NOMO-1 treated with dmso at 0.1 percent for 144 hours (cell line): ENCODE measurements around the gene SOS2.

ENCODE experiments used
- DNase-seq: peaks from one replicate; lab custom pipeline; 2025; ENCODE audit not compliant: unreplicated experiment; lab: John Stamatoyannopoulos, UW

Gene SOS2

DNA sequence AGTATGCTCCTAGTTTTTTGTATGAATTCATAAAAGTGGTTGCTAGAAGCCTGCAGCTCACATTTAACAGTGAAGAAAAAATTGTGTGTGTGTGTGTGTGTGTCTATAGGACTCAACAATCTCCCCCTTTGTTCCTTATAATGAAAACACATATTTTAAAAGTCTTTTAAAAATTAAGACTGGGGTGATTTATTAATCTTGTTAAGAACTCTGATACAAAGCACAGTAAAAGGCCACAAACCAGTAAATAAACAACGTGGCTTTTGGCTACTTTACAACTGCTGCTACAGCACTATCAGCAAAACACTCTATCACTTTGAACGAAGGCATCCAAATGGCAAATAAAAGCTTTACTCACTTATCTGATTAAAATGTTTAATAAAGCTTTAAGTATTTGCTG lies 114.4 kb downstream of the SOS2 start:
- DNase-seq = no peak

DNA sequence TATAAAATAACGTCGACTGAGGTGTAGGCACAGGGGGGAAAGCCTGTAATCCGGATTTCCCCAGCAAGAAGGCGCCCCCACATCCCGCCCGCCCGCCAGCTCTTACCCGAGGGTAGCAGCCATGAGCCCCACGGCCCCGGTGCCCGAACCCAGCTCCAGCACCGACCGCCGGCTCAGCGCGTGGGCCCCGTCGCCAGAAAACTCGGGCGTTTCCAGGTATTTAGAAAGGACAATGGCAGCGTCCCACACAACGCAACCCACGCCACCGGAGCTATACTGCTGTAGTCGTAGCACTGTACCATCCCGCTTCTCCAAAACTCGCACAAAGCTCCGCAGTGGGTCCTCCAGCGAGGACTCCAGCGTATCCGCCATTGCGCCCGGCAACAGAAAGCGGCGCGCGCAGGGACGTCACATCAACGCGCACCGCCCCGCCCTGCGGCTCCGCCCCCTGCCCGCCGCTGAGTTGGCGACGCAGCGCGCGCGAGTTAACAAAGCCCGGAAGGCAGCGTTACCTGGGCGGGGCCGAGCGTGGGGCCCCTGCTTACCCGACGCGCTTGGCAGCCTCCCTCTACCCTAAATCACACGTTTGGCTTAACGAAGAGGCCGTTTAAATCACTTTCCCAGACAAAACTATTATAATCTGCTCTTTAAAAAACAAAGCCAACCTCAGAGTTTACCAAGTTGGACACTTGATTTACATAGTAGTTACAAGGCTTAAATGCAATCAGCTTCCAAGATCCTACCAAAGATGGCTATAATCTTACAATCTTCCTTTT lies 115.0 kb downstream of the SOS2 start, which contains the start of gene VCPKMT:
Gene VCPKMT (minus strand): TSS at position 392 of the 776 bp plus-strand sequence. CDS start 20 bp downstream, at position 372.
- DNase-seq = peak; percentile 89

DNA sequence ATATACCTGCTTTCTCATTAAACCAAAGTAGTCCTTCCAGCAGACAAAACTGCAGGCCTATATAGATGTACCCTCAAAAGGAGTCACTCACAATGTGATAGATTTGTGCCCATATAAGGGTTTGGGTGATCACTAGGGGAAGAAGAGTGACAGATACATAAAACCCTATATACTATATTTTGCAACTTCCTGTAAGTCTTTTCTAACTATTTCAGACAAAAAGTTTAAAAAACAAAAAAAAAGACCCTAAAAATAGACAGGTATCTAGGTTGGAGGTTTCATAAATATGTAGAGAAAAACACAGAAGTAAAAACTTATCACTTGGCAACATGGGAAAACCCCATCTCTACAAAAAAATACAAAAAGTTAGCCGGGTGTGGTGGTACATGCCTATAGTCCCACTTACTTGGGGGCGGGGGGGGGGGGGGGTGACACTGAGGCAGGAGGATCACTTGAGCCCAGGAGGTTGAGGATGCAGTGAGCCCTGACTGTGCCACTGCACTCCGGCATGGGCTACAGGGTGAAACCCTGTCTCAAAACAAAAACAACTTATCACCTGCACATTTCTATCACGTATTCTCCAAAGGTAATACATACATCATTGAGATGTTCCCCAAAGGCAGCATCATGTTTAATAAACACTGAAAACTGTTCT lies 117.9 kb downstream of the SOS2 start:
- DNase-seq = no peak

DNA sequence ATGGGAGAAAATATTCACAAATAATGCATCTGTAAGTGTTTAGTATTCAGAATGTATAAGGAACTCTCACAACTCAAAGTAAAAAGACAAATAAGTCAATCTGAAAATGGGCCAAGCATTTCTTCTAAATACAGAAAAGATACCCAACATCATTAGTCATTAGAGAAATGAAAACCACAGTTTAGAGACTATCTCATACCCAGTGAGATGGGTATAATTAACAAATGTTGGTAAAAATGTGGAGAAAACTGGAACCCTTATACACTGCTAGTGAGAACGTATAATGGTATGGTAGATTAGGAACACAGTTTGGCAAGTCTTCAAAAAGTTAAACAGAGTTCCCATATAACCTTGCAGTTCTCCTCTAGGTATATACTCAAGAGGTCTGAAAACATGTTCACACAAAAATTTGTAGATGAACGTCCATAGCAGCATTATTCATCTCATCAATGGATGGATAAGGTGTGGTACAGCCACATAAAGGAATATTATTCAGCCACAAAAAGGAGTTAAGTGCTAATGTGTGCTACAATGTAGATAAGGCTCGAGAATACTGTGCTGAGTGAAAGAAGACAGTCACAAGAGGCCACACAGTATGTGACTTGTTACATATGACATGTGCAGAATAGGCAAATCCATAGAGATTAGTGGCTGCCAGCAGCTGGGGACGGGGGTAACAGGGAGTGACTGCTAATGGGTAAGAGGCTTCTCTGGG lies 120.9 kb downstream of the SOS2 start:
- DNase-seq = no peak

DNA sequence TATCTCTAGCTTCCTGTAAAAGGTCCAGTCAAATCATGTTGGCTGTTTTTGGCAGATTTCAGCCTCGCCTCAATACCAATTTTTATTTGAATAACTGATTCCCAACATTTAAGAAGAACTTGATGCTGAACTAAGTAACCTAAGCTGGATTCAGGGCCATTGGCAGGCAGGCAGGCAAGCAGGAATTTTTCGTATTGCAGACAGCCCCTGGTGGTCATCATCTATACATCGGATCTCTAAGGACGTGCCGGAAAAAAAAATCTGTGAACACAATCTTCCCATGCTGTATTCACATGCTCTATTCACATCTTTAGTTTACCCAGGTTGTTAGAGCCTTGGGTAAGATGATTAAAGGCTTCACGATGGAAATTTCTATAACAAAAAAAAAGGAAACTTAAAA lies 122.0 kb downstream of the SOS2 start:
- DNase-seq = no peak

DNA sequence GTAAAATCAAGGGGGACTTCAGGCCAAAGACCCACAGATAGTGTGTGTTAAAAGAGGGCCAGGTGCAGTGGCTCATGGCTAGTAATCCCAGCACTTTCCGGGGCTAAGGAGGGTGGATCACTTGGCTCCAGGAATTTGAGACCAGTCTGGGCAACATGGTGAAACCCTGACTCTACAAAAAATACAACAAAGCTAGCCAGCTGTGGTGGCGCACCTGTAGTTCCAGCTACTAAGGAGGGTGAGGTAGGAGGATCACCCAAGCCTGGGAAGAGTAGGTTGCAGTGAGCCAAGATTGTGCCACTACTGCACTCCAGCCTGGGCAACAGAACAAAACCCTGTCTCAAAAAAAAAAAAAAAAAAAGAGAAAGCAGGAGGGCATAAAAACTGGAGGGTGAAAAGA lies 123.5 kb downstream of the SOS2 start:
- DNase-seq = no peak

DNA sequence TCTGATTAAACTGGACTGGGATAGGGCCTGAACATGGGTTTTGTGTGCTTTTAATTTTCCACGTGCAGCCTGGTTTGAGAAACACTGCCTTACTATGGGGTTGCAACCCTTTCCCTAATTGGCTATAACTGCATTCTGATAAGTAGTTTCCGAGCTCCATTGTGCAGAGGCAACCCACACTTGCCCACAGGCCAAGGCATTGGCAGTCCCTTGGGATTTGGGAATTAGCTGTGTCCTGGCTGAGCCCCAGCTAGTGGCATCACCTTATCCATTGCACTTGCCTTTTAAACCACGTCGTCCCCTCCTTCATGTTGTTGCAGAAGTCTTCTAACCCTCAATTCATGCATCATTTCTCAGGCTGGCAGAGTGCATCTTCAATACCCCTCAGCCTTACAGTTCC lies 125.2 kb downstream of the SOS2 start:
- no peak for DNase-seq

DNA sequence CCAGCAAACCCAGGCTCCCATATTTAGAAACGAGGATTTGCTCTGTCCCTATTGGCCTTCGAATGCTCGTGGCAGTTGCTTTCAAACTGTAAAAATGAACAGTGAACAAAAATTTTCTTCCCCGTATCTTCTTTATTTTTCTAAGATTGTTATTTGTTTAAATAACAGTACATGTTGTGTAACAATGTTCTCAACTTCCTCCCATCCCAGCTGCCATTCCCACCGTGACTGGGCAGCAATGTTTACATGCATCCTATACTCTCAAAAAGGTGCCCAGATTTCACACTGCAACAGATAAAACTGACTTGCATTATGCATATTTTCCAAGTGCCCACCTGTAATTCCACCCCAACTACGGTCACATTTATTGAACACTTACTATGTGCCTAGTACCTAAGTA lies 127.8 kb downstream of the SOS2 start:
- DNase-seq = no peak

DNA sequence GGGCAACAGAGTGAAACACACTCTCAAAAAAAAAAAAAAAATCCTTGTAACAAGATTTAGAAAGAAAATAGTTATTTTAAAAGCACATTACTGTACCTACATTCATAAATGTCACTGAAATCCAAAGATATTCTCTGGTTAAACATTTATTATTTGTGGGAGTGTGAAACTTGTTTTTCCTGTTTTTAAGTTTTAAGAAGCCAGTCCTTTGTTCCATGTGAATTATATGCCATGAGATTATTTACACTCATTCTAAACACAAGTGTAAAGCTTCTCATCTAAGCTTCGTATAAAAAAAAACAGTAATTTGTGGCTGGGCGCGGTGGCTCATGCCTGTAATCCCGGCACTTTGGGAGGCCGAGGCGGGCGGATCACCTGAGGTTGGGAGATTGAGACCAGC lies 130.0 kb downstream of the SOS2 start:
- DNase-seq = no peak

DNA sequence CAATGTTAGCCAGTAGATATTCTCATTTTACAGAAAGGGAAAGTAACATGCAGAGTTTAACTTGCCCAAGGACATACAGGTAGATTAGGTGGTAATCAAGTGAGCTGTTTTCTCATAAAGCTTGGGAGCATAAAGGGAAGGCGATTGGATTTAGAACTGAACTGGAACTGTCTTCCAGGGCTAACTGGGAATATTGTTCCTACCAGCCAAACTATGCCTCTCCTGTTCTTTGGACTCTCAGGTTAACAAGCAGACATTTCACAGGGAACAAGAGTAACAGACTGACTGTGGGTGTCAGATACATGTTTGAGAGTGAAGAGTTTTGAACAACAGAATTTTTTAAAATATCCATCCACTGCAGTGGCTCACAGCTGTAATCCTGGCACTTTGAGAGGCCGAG lies 130.6 kb downstream of the SOS2 start:
- no peak for DNase-seq

DNA sequence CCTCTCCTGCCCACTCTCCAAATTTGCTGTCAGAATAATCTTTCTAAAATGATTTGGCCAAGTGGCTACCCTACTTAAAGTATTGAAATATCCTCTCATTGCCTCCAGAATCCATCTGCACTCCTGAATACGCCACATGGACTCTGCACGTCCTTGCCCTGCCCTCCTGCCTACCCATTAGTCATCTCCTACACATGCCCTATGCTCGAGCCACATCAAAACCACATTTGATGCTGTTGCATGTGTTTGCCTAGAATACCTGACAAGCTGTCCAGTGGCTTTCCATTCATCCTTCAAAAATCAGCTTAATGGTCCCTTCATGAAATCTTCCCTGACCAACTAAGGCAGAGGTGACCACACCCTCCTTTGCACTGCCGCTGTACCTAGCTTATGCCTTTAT lies 132.0 kb downstream of the SOS2 start:
- no peak for DNase-seq

DNA sequence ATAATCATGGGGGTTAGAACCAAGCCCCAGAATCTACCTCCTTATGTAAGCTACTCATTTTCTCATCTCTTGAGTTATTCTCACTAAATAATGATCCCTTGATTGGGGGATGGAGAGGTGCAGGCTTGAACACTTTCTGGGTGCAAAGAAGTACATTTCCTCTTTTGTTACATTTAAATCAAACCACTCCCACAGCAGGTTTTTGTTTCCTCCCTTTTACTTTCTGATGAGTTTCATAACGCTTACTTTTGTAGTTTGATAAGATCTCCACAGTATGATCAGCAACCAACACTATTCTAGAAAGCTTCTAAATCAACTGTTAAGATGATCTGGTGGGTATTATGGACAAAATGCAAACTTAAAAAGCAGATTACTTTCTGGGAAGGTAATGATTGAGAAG lies 135.5 kb downstream of the SOS2 start:
- peak; percentile 8 for DNase-seq

DNA sequence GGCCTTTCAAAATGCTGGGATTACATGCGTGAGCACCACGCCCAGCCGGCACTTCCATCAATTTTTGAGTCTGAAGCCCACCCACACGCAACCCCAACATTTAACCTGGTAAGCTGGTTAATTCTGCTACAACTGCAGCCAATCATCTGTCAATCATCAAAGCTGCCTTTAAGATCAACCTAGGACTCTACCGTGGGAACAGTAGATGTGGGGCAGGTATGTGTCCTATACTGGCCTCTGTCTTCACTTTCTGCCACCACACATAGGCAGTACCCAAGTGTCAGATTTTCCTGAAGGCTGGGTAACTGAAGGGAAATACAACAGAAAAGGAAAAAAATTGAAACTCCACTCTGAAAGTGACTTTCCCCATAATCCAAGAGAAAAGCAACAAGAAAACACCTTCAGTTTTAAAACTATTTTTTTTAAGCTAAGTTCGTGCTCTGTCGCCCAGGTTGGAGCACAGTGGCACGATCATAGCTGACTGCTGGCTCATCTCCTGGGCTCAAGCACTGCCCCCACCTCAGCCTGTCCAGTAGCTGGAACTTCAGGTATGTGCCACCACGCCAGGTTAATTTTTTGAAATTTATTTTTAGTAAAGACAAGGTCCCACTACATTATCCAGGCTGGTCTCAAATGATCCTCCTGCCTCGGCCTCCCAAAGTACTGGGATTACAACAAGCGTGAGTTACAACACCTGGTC lies 137.2 kb downstream of the SOS2 start:
- DNase-seq = no peak

DNA sequence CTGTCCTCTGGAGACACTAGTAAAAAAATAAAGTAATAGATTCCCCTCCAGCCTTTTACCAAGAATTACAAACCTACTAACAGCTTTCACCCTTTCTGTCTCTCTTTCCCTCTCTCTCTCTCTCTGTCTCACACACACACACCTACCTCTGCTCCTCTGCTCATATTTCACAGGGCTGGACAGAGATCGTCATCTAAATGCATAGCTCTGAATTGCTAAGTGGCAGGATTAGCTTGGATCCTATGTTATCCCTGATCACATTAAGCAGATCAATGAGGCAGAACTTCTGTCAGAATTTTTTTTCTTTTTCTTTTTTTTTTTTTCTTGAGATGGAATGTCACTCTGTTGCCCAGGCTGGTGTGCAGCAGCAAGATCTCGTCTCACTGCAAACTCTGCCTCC lies 137.9 kb downstream of the SOS2 start:
- no peak for DNase-seq

DNA sequence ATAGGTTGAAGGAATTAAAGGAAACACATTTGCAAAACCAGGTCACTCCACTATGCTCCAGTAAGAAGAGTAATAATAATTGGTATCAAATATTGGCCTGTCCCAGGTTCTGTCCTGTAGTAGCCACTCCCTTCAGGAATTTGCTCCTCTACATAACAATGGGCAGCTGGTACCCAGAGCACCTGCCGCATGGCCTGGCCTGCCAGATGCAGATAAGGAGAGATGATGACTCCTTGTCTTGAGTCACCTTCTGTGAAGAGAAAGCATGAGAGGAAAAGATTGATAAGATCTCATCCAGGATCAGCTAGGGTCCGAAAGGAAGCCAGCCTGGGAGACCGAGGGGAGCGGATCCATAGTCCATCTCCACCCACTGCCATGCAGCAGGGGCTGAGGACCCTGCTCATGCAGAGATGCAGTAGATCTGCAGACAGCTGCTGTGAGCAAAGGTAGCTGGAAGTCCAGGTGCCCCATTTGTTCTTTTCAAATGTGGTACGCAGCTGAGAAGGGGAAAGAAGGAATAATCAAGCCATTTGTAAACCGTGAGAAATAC lies 139.3 kb downstream of the SOS2 start:
- no peak for DNase-seq

DNA sequence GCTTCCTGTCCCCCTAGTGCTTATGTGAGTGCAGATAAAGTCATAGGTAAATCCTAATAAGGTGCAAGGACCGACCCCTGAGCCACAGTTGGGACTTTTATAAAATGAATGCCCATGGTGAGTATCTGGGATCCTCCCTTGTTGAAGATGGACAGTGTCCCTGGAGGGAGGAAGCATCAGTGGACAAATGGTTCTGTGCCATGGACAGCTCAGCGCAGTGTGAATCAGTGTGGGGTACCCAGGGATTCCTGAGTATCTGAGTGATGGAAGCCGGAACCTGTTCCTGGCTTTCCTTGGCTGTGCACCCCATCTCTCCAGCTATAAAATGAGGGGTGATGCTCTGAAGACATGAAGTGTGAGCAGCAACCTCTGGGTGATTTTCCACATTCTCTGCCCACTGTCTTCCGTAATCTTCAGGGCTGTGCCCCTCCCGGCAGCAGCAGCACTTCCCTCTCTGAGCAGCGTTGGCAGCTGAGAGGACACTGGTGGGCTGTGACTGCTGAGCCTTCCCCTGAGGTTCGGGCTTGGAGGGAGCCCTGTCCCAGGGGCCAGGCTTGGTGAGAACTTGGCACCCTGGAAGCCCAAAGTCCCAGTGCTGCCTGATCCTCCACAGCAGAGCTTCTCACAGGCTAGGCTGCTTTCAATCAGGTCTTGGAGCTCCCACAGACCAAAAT lies 140.0 kb downstream of the SOS2 start:
- DNase-seq = no peak

DNA sequence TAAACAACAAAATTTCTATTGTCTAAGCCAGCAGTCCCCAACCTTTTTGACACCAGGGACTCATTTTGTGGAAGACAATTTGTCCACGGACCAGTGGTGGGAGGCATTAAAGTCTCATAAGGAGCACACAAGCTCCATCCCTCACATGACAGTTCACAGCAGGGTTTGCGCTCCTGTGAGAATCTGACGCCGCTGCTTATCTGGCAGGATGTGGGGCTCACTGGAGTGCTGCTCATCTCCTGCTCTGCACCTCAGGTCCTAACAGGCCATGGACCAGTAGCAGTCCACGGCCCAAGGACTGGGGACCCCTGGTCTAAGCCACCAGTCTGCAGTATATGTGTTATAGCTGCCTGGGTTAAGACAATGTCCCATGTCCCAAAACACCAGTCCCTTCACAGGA lies 142.2 kb downstream of the SOS2 start:
- DNase-seq = no peak

DNA sequence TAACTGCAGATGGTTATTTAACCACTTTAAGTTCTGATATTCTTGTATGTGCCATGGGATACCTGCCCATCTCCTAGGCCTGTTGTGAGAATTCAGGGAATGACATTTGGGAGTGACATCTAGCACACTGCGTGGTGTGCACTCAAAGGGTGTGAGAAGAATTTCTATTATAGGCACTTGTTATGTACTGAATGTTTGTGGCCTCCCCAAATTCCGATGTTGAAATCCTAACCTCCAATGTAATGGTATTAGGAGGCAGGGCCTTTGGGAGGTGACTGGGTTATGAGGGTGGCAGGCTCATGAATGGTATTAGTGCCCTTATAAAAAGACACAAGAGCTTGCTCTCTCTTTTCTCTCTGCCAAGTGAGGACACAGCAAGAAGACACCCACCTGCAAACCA lies 142.6 kb downstream of the SOS2 start:
- no peak for DNase-seq

DNA sequence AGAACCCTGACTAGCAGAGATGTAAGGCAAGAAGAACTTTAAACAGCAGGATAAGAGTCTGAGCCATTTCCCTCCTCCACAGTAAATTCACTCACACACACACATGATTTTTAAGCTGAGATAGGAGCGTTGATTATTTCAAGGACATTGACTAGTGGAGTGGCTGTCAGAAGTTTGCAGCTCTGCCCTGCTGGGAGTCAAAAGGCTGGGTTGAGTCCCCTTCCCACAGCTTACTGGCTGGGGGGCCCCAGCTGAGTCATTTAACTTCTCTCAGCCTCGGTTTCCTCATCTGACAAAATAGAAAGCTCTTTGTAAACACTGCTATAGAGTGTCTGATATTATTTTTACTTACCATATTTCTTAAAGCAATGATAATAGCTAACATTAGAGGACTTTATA lies 143.3 kb downstream of the SOS2 start:
- DNase-seq = no peak

DNA sequence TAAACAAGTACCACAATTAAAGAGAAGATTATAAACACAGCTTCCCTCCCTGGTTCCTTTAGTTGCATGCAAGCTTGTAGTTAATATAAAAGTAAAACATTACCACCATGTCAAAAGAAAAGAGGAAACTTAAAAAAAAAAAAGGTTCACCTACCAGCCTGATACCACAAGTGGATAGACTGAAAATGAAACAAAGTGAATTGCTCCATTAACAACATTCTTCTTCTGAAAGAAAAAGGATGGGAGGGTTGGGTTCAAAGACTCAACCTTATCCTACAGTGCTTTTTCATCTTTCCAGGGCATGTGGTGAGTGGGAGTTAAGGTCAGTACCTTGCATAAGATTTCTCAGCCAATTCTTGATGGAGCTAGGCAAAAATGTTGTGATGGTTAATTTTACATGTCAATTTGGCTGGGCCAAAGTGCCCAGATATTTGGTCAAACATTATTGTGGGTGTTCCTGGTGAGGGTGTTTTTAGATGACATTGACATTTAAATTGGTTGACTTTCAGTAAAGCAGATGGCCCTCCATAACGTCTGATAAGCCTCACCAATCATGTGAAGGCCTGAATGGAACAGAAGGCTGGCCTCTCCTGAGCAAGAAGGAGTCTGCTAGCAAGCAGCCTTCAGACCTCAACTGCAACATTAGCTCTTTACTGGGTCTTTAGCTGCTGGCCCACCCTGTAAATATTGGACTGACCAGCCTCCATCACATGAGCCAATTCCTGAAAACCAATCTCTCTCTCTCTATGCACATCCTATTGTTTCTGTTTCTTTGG lies 143.8 kb downstream of the SOS2 start:
- no peak for DNase-seq
